Activated naive CD4-positive, alpha-beta T cell treated with anti-CD3 and anti-CD28 coated beads for 36 hours (primary cell): Measurements from ENCODE around the gene TEX29. TPM values are rescaled to one million over a fixed set of nuclear protein-coding genes. Genes with fewer than 3 reads are reported as not detected.

Experiments used
- CTCF ChIA-PET: fragments of 350-600 bp; sonication (Branson Sonifier 250); formaldehyde crosslinking; loops from one replicate; lab custom pipeline; 2021; ENCODE audit warnings: antibody characterized with exemption; lab: Charles Lee
- DNase-seq: peaks from one replicate; pipeline ENCODE4 v3.0.0-alpha.2; 2020
- H3K27ac Mint-ChIP-seq: one replicate; pipeline ENCODE4 v1.8.0; 2021; ENCODE audit warnings: mild to moderate bottlenecking, mixed read lengths
- H3K27me3 Mint-ChIP-seq: one replicate; pipeline ENCODE4 v1.8.0; 2021; ENCODE audit warnings: low read depth, mixed read lengths
- H3K36me3 Mint-ChIP-seq: one replicate; pipeline ENCODE4 v1.8.0; 2021; ENCODE audit warnings: low read depth, mixed read lengths
- H3K4me1 Mint-ChIP-seq: one replicate; pipeline ENCODE4 v1.8.0; 2021; ENCODE audit warnings: low read depth, mixed read lengths
- H3K4me3 Mint-ChIP-seq: one replicate; pipeline ENCODE4 v1.8.0; 2021; ENCODE audit warnings: mild to moderate bottlenecking, moderate library complexity, mixed read lengths
- H3K9me3 Mint-ChIP-seq: one replicate; pipeline ENCODE4 v1.8.0; 2021; ENCODE audit warnings: mixed read lengths
- intact Hi-C: fragments of 100-400 bp; cut with micrococcal nuclease; formaldehyde crosslinking; loops from one replicate; pipeline ENCODE4 v1.15.1; 2023
- total RNA-seq, 2 experiments: library from RNA; stranded (reverse); gene quantifications; one replicate each; pipeline ENCODE4 v1.2.3, GENCODE V29; 2021

TEX29 gene
- total RNA-seq, 2 experiments from 2014 or later, result 0.57 to 0.81 TPM

GRCh38 chr13:111359237-111359915 lies 38.9 kb downstream of the TEX29 start:
- Mint-ChIP-seq H3K27ac (no peak overlapping the region), H3K4me1 (peaks cover 5% of the 10 kb centered on the region), H3K36me3 (no peaks in the 10 kb centered on the region), H3K27me3 (no peaks in the 10 kb centered on the region), H3K4me3 (no peak overlapping the region), H3K9me3 (no peaks in the 10 kb centered on the region)
- no peak for DNase-seq
- CTCF ChIA-PET, result no interaction called here
- intact Hi-C loops, result no loop called here

GRCh38 chr13:111359930-111360329 lies 39.5 kb downstream of the TEX29 start:
- no peaks in the 10 kb centered on the region for H3K36me3 Mint-ChIP-seq
- no peak overlapping the region for H3K27ac Mint-ChIP-seq
- no peaks in the 10 kb centered on the region for H3K4me1 Mint-ChIP-seq
- intact Hi-C loops, result no loop called here
- H3K27me3 Mint-ChIP-seq, result no peaks in the 10 kb centered on the region
- CTCF ChIA-PET, result no interaction called here
- H3K9me3 Mint-ChIP-seq, result no peaks in the 10 kb centered on the region
- no peak for DNase-seq
- no peak overlapping the region for H3K4me3 Mint-ChIP-seq

- no peaks in the 10 kb centered on the region for H3K9me3 Mint-ChIP-seq
- no peak overlapping the region for H3K4me3 Mint-ChIP-seq
- no peak for DNase-seq
- no peaks in the 10 kb centered on the region for H3K27me3 Mint-ChIP-seq
- H3K4me1 Mint-ChIP-seq, result no peaks in the 10 kb centered on the region
- H3K27ac Mint-ChIP-seq, result no peak overlapping the region
- H3K36me3 Mint-ChIP-seq, result no peaks in the 10 kb centered on the region
- intact Hi-C loops, result no loop called here
- CTCF ChIA-PET, result no interaction called here
Observed at GRCh38 chr13:111360452-111360851, 40.0 kb downstream of the TEX29 start.

GRCh38 chr13:111361046-111361872 lies 40.8 kb downstream of the TEX29 start:
- Mint-ChIP-seq H3K4me3 (no peak overlapping the region), H3K4me1 (no peaks in the 10 kb centered on the region), H3K27me3 (no peaks in the 10 kb centered on the region), H3K9me3 (no peaks in the 10 kb centered on the region), H3K27ac (no peak overlapping the region), H3K36me3 (no peaks in the 10 kb centered on the region)
- CTCF ChIA-PET, result no interaction called here
- no peak for DNase-seq
- intact Hi-C loops, result no loop called here

GRCh38 chr13:111361873-111362648 lies 41.6 kb downstream of the TEX29 start:
- Mint-ChIP-seq H3K27me3 (no peaks in the 10 kb centered on the region), H3K4me1 (no peaks in the 10 kb centered on the region), H3K9me3 (no peaks in the 10 kb centered on the region), H3K36me3 (no peaks in the 10 kb centered on the region), H3K27ac (no peak overlapping the region), H3K4me3 (no peak overlapping the region)
- no peak for DNase-seq
- intact Hi-C loops, result no loop called here
- CTCF ChIA-PET, result no interaction called here

- intact Hi-C loops, result no loop called here
- H3K4me1 Mint-ChIP-seq, result no peaks in the 10 kb centered on the region
- no peak for DNase-seq
- no peaks in the 10 kb centered on the region for H3K36me3 Mint-ChIP-seq
- no peak overlapping the region for H3K27ac Mint-ChIP-seq
- CTCF ChIA-PET, result no interaction called here
- H3K4me3 Mint-ChIP-seq, result no peak overlapping the region
- H3K9me3 Mint-ChIP-seq, result no peaks in the 10 kb centered on the region
- H3K27me3 Mint-ChIP-seq, result no peaks in the 10 kb centered on the region
Observed at GRCh38 chr13:111363121-111363520, 42.7 kb downstream of the TEX29 start.

GRCh38 chr13:111363591-111363990 lies 43.1 kb downstream of the TEX29 start:
- no peak overlapping the region for H3K4me3 Mint-ChIP-seq
- no peak for DNase-seq
- H3K4me1 Mint-ChIP-seq, result no peaks in the 10 kb centered on the region
- CTCF ChIA-PET, result no interaction called here
- intact Hi-C loops, result no loop called here
- H3K27ac Mint-ChIP-seq, result no peak overlapping the region
- H3K36me3 Mint-ChIP-seq, result no peaks in the 10 kb centered on the region
- H3K27me3 Mint-ChIP-seq, result no peaks in the 10 kb centered on the region
- peaks cover under 1% of the 10 kb centered on the region for H3K9me3 Mint-ChIP-seq

GRCh38 chr13:111365149-111366005 lies 44.9 kb downstream of the TEX29 start:
- CTCF ChIA-PET, result no interaction called here
- intact Hi-C loops, result no loop called here

GRCh38 chr13:111367340-111367739 lies 46.9 kb downstream of the TEX29 start:
- no peaks in the 10 kb centered on the region for H3K4me1 Mint-ChIP-seq
- peaks cover 4% of the 10 kb centered on the region for H3K9me3 Mint-ChIP-seq
- H3K4me3 Mint-ChIP-seq, result no peak overlapping the region
- CTCF ChIA-PET, result no interaction called here
- no peaks in the 10 kb centered on the region for H3K27me3 Mint-ChIP-seq
- intact Hi-C loops, result no loop called here
- H3K36me3 Mint-ChIP-seq, result no peaks in the 10 kb centered on the region
- DNase-seq, result no peak
- no peak overlapping the region for H3K27ac Mint-ChIP-seq

More at GRCh38 chr13:111365149-111366005, 44.9 kb downstream of the TEX29 start:
- H3K27ac Mint-ChIP-seq, result no peak overlapping the region
- no peaks in the 10 kb centered on the region for H3K27me3 Mint-ChIP-seq
- H3K4me3 Mint-ChIP-seq, result no peak overlapping the region
- DNase-seq, result no peak
- no peaks in the 10 kb centered on the region for H3K36me3 Mint-ChIP-seq
- peaks cover 4% of the 10 kb centered on the region for H3K9me3 Mint-ChIP-seq
- H3K4me1 Mint-ChIP-seq, result no peaks in the 10 kb centered on the region

- intact Hi-C loops, result no loop called here
- Mint-ChIP-seq H3K27ac (no peak overlapping the region), H3K9me3 (peaks cover 7% of the 10 kb centered on the region), H3K36me3 (no peaks in the 10 kb centered on the region), H3K4me1 (peaks cover 7% of the 10 kb centered on the region), H3K27me3 (no peaks in the 10 kb centered on the region), H3K4me3 (no peak overlapping the region)
- no peak for DNase-seq
- CTCF ChIA-PET, result no interaction called here
Observed at GRCh38 chr13:111368091-111368490, 47.6 kb downstream of the TEX29 start.

GRCh38 chr13:111370147-111370546 lies 49.7 kb downstream of the TEX29 start:
- no peak for DNase-seq
- no peaks in the 10 kb centered on the region for H3K36me3 Mint-ChIP-seq

More at GRCh38 chr13:111370147-111370546, 49.7 kb downstream of the TEX29 start:
- Mint-ChIP-seq H3K4me3 (no peak overlapping the region), H3K27ac (no peak overlapping the region), H3K4me1 (peaks cover 8% of the 10 kb centered on the region), H3K9me3 (peaks cover 7% of the 10 kb centered on the region), H3K27me3 (no peaks in the 10 kb centered on the region)
- intact Hi-C loops, result no loop called here
- CTCF ChIA-PET, result no interaction called here
